WTC11 (cell line): ENCODE data around the gene TIMM44. TPM values are rescaled to one million over a fixed set of nuclear protein-coding genes. Genes with fewer than 3 reads are reported as not detected.

Experiments
- ATAC-seq: fragments of 200-7000 bp; cut with Tn5 transposase; 2 replicates; pipeline ENCODE4 v1.10.0; 2021; ENCODE audit warnings: mild to moderate bottlenecking, moderate library complexity
- CTCF ChIA-PET: fragments of 300-600 bp; sonication (Branson Sonifier 250); formaldehyde crosslinking; loops from one replicate; lab custom pipeline; 2021; ENCODE audit warnings: antibody characterized with exemption; lab: Charles Lee
- POLR2A ChIA-PET: fragments of 350-600 bp; sonication (Branson Sonifier 250); formaldehyde crosslinking; loops from one replicate; lab custom pipeline; 2021; ENCODE audit warnings: antibody characterized with exemption; lab: Charles Lee
- DNase-seq: peaks from one replicate; pipeline ENCODE4 v3.0.0; 2021; ENCODE audit warnings: low spot score
- H3K27ac Mint-ChIP-seq: 2 replicates; pipeline ENCODE4 v1.8.0; 2021; ENCODE audit warnings: mixed read lengths
- H3K27me3 Mint-ChIP-seq: 2 replicates; pipeline ENCODE4 v1.8.0; 2021; ENCODE audit warnings: low read depth, mild to moderate bottlenecking, moderate library complexity, mixed read lengths
- H3K36me3 Mint-ChIP-seq: 2 replicates; pipeline ENCODE4 v1.8.0; 2021; ENCODE audit warnings: mixed read lengths
- H3K4me1 Mint-ChIP-seq: 2 replicates; pipeline ENCODE4 v1.8.0; 2022; ENCODE audit warnings: mixed read lengths
- H3K4me3 Mint-ChIP-seq: 2 replicates; pipeline ENCODE4 v1.8.0; 2021; ENCODE audit warnings: mild to moderate bottlenecking, moderate library complexity, mixed read lengths
- H3K9me3 Mint-ChIP-seq: 2 replicates; pipeline ENCODE4 v1.8.0; 2021; ENCODE audit warnings: mixed read lengths
- ATF2 ChIP-seq: sonication (generic); formaldehyde crosslinking; IDR thresholded peaks from 2 replicates; pipeline ENCODE4 v1.8.1; 2022; ENCODE audit warnings: low read depth, missing genetic modification reagents, borderline replicate concordance
- CBFB ChIP-seq: sonication (generic); formaldehyde crosslinking; IDR thresholded peaks from 2 replicates; pipeline ENCODE4 v1.8.1; 2022; ENCODE audit warnings: mild to moderate bottlenecking, low read depth, missing genetic modification reagents
- CTCF ChIP-seq: fragments of 200-600 bp; IDR thresholded peaks from 2 replicates; pipeline ENCODE4 v1.8.0; 2022; ENCODE audit warnings: antibody characterized with exemption
- E2F1 ChIP-seq: sonication (generic); formaldehyde crosslinking; IDR thresholded peaks from 2 replicates; pipeline ENCODE4 v1.8.0; 2022; ENCODE audit warnings: mild to moderate bottlenecking, missing genetic modification reagents
- EMX1 ChIP-seq: fragments of 250-450 bp; sonication (Bioruptor Pico); IDR thresholded peaks from 2 replicates; pipeline ENCODE4 v1.8.0; 2021; ENCODE audit warnings: mild to moderate bottlenecking
- ERG ChIP-seq: fragments of 250-450 bp; sonication (Bioruptor Pico); IDR thresholded peaks from 2 replicates; pipeline ENCODE4 v1.8.0; 2021; ENCODE audit warnings: mild to moderate bottlenecking
- FOXK1 ChIP-seq: sonication (generic); formaldehyde crosslinking; IDR thresholded peaks from 2 replicates; pipeline ENCODE4 v1.8.0; 2022; ENCODE audit warnings: mild to moderate bottlenecking, moderate library complexity, missing genetic modification reagents
- HMGA2 ChIP-seq: fragments of 250-450 bp; sonication (Bioruptor Pico); IDR thresholded peaks from 2 replicates; pipeline ENCODE4 v1.4.0; 2021; ENCODE audit warnings: mild to moderate bottlenecking, moderate library complexity
- JAZF1 ChIP-seq: fragments of 250-450 bp; sonication (Bioruptor Pico); IDR thresholded peaks from 2 replicates; pipeline ENCODE4 v1.9.0; 2021; ENCODE audit warnings: moderate library complexity, mild to moderate bottlenecking, inconsistent platforms
- JUN ChIP-seq: sonication (generic); formaldehyde crosslinking; IDR thresholded peaks from 2 replicates; pipeline ENCODE4 v1.8.0; 2023; ENCODE audit warnings: mild to moderate bottlenecking, missing genetic modification reagents
- NR3C1 ChIP-seq: sonication (generic); formaldehyde crosslinking; conservative IDR thresholded peaks from 2 replicates; pipeline ENCODE4 v1.8.1; 2023; ENCODE audit warnings: low read depth, mild to moderate bottlenecking, missing genetic modification reagents
- PRDM15 ChIP-seq: sonication (generic); formaldehyde crosslinking; IDR thresholded peaks from 2 replicates; pipeline ENCODE4 v1.8.0; 2022; ENCODE audit warnings: missing genetic modification reagents
- SOX15 ChIP-seq: fragments of 250-450 bp; sonication (Bioruptor Pico); IDR thresholded peaks from 2 replicates; pipeline ENCODE4 v1.9.0; 2021; ENCODE audit warnings: mild to moderate bottlenecking
- ZBTB21 ChIP-seq: sonication (generic); formaldehyde crosslinking; IDR thresholded peaks from 2 replicates; pipeline ENCODE4 v1.8.1; 2023; ENCODE audit warnings: mild to moderate bottlenecking, missing genetic modification reagents, borderline replicate concordance
- ZNF138 ChIP-seq: sonication (generic); formaldehyde crosslinking; conservative IDR thresholded peaks from 2 replicates; pipeline ENCODE4 v1.8.1; 2022; ENCODE audit warnings: mild to moderate bottlenecking, moderate library complexity, missing genetic modification reagents
- ZNF263 ChIP-seq: sonication (generic); formaldehyde crosslinking; IDR thresholded peaks from 2 replicates; pipeline ENCODE4 v1.8.1; 2022; ENCODE audit warnings: low read depth, mild to moderate bottlenecking, moderate library complexity, missing genetic modification reagents
- ZNF423 ChIP-seq: fragments of 250-450 bp; sonication (Bioruptor Pico); IDR thresholded peaks from 2 replicates; pipeline ENCODE4 v2.1.2; 2022; ENCODE audit warnings: mild to moderate bottlenecking, moderate library complexity
- ZSCAN18 ChIP-seq: fragments of 250-450 bp; sonication (Bioruptor Pico); IDR thresholded peaks from 2 replicates; pipeline ENCODE4 v2.1.2; 2022; ENCODE audit warnings: mild to moderate bottlenecking, moderate library complexity
- total RNA-seq: library from RNA; stranded (reverse); gene quantifications from 3 replicates; pipeline ENCODE4 v1.2.3, GENCODE V29; 2021

The TIMM44 gene
- total RNA-seq, 1 experiment from 2014 or later = 129 TPM

- Mint-ChIP-seq H3K4me3 (no peak overlapping the region), H3K27ac (no peak overlapping the region), H3K27me3 (peaks cover 24% of the 10 kb centered on the region), H3K4me1 (no peaks in the 10 kb centered on the region; the same call in 1 of the 2 replicates), H3K36me3 (no peaks in the 10 kb centered on the region), H3K9me3 (peaks cover 6% of the 10 kb centered on the region)
- no peak for DNase-seq
- CTCF ChIA-PET = interaction anchor here (1.1 to 3.9 kb wide), 3 partner anchors 13 to 35 kb away, joined by 3 to 21 read pairs (median 5); no protein-coding TSS in a partner anchor
- ATAC-seq = no peak
- POLR2A ChIA-PET = no interaction called here
- TF ChIP-seq ATF2 (CRISPR knock-in tag) = no peak
- TF ChIP-seq ZBTB21 (CRISPR knock-in tag) = no peak
- no peak for TF ChIP-seq E2F1
- TF ChIP-seq ZNF263 = no peak
- TF ChIP-seq CBFB (CRISPR knock-in tag) = no peak
- no peak for TF ChIP-seq ERG (CRISPR knock-in tag)
- no peak for TF ChIP-seq ZSCAN18 (CRISPR knock-in tag)
- no peak for TF ChIP-seq CTCF
- TF ChIP-seq ZNF423 = no peak
- no peak for TF ChIP-seq JUN (CRISPR knock-in tag)
These were observed 61.6 kb downstream of the TIMM44 start for GRCh38 chr19:7881910-7882309.

GRCh38 chr19:7879836-7880235, 63.6 kb downstream of the TIMM44 start:
- no peaks in the 10 kb centered on the region for H3K36me3 Mint-ChIP-seq
- no peak; the same call in 1 of the 2 replicates for ATAC-seq
- H3K27ac Mint-ChIP-seq = no peak overlapping the region
- ChIA-PET POLR2A (no interaction called here), CTCF (interaction anchor here (0.9 to 1.4 kb wide), 3 partner anchors 11 to 29 kb away, joined by 3 to 9 read pairs (median 4); no protein-coding TSS in a partner anchor)
- peaks cover 6% of the 10 kb centered on the region for H3K9me3 Mint-ChIP-seq
- peaks cover 24% of the 10 kb centered on the region for H3K27me3 Mint-ChIP-seq
- H3K4me1 Mint-ChIP-seq = no peaks in the 10 kb centered on the region; the same call in 1 of the 2 replicates
- no peak for DNase-seq
- TF ChIP-seq HMGA2 (CRISPR knock-in tag) (0 out of 2 replicates have a peak, but pooled peaks have one; percentile 61), JAZF1 (no peak)
- TF ChIP-seq, all 79 proteins: peak for 1
- no peak overlapping the region for H3K4me3 Mint-ChIP-seq

- Mint-ChIP-seq H3K27ac (no peak overlapping the region; the same call in 1 of the 2 replicates), H3K27me3 (peaks cover 26% of the 10 kb centered on the region), H3K36me3 (no peaks in the 10 kb centered on the region), H3K9me3 (peaks cover 6% of the 10 kb centered on the region), H3K4me3 (no peak overlapping the region), H3K4me1 (no peaks in the 10 kb centered on the region; the same call in 1 of the 2 replicates)
- CTCF ChIA-PET = interaction anchor here (0.6 to 1.4 kb wide), 6 partner anchors 10 to 173 kb away, joined by 3 to 9 read pairs (median 4); partner anchors contain the start of gene MAP2K7
- POLR2A ChIA-PET = no interaction called here
- ATAC-seq (no peak), DNase-seq (no peak)
- TF ChIP-seq NR3C1 (CRISPR knock-in tag) (no peak), EMX1 (CRISPR knock-in tag) (no peak), ZNF138 (CRISPR knock-in tag) (no peak), E2F1 (no peak), FOXK1 (CRISPR knock-in tag) (no peak), SOX15 (CRISPR knock-in tag) (no peak), PRDM15 (CRISPR knock-in tag) (no peak)
These were observed 64.2 kb downstream of the TIMM44 start for GRCh38 chr19:7879111-7879807.
